NCI-H1105 (cell line): ENCODE data around the gene LRIG2.
"Not testable (repeated sequence)": the region's sequence is repeated elsewhere in the genome, so short reads cannot be mapped to it uniquely, and the experiment has no call there.

Experiments
- DNase-seq: peaks from one replicate; lab custom pipeline; 2025; lab: John Stamatoyannopoulos, UW

The LRIG2 gene

DNA sequence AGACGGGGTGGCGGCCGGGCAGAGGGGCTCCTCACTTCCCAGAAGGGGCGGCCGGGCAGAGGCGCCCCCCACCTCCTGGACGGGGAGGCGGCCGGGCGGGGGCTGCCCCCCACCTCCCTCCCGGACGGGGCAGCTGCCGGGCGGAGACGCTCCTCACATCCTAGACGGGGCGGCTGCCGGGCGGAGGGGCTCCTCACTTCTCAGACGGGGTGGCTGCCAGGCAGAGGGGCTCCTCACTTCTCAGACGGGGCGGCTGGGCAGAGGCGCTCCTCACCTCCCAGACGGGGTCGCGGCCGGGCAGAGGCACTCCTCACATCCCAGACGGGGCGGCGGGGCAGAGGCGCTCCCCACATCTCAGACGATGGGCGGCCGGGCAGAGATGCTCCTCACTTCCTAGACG, 9.5 kb upstream of the LRIG2 start:
- not testable (repeated sequence) for DNase-seq

DNA sequence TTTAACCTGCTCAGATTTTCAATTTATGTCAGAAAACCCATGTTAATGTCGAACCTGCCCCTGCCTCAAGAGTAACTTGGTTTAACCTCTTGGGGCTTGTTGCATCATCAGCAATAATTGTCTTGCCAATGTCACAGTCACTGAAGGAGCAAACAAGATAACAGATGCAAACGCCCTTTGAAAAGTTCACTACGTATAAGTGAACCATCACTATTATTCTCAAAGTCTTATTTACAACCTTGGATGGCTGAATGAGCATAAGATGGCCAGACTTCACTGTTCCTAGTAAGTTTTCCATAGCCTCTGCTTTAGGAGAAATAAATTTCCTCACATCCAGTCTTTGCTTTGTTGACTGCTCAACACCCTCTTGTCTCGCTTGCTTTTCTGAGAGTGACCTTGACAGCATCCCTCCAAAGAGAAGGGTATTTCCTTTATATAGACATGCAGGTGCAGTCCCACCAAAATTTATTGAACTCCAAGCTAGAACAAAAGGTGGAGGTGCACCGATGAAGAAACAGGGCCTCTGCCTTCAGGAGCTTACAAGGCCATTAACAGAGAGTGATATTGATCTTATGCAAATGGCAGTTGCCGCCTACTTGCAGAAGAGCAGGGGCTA, 749 bp upstream of the LRIG2 start:
- no peak for DNase-seq

DNA sequence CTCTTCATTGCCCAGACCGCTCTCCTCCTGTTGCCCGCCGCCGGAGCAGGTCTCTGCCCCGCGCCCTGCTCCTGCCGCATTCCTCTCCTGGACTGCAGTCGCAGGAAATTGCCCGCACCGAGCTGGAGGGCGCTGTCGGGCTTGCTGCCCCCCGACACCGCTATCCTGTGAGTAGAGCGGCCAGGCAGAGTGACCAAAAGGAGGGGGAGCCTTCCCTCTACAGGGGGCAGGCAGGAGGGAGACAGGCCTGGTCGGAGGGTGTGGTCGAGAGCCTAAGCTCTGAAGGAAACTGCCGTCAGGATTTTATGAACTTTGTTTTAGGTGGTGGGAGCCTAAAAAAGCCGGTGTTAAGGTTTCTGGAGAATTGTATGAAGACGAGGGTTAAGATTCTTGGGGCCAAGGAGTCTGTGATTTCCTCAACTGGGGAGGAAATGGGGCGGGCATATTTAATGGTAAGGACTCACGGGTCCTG, 517 bp downstream of the LRIG2 start:
- DNase-seq, result no peak

DNA sequence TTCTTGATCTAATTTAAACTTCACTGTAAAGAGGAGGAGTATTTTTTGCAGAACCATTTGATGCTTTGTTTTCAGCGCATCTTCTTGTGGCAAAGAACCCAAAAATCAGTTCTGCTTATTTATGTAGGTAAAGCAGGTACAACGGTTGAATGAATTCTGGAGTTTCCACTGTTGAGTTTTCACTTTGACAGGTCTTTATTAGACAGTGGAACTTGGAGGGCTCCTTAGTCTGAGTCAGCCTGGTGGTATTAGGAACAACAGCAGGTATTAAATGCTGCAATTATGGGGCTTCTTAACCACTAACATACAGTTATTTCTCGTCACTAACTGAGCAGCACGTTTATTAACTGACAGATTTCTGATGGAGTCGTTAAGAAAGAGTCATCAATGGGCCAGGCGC, 1.2 kb downstream of the LRIG2 start:
- no peak for DNase-seq

DNA sequence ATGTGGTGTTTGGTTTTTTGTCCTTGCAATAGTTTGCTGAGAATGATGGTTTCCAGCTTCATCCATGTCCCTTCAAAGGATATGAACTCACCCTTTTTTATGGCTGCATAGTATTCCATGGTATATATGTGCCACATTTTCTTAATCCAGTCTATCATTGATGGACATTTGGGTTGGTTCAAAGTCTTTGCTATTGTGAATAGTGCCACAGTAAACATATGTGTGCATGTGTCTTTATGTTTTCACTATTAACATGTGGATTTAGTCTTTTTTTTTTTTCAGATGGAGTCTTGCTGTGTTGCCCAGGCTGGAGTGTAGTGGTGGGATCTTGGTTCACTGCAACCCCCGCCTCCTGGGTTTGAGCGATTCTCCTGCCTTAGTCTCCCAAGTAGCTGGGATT, 5.0 kb downstream of the LRIG2 start:
- DNase-seq, result not testable (repeated sequence)

DNA sequence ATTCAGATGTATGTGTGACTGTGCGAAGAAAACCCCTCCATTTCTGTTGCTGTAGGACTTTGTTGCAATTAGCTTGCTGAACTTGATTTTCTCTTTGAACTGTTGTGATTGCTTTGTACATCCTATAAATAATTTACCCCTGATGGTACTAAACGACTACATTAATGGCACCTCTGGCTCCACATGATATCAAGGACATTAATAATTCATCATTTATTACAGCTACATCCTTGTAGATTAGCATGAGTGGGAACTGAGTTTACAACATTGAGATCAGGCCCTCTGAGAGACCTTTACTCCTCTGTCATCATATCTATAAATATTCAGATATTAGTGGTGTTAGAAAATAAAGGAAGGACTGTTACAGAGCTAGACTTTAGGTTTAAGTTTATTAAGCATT, 13.5 kb downstream of the LRIG2 start:
- no peak for DNase-seq

DNA sequence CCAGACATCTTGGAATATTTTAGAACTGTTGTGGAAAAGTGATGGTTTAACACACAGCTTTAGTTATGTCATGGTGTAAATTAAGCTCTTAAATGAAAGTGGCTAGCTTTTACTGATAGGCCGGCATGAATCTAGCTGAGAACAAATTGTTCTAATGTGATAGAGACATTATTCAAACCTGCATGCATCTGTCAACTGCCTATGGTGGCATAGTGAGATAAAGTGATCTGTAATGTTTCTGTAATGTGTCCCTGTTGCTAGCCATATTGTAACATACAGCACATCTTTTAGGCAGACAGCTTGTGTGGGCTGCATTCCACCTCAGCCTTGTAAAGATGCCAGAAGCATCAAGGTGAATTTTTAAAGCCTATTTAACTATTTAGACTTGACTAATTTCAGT, 16.0 kb downstream of the LRIG2 start:
- DNase-seq, result no peak

DNA sequence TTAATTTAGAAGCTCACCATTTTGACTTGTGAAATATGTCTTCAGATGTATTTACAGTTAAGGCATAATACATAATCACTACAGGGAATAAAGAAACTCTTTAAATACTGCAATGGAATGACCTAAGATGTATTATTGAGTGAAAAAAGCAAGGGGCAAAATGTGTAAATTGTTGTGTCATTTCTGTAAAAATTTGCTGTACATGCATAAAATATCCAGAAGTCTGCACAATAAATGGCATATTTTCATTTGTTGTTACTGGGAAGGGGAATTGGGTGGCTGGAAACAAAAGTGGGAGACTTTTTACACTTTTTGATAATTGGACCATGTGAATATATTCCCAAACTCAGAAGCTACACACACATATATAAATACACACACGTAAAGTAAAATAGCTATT, 17.1 kb downstream of the LRIG2 start:
- no peak for DNase-seq

DNA sequence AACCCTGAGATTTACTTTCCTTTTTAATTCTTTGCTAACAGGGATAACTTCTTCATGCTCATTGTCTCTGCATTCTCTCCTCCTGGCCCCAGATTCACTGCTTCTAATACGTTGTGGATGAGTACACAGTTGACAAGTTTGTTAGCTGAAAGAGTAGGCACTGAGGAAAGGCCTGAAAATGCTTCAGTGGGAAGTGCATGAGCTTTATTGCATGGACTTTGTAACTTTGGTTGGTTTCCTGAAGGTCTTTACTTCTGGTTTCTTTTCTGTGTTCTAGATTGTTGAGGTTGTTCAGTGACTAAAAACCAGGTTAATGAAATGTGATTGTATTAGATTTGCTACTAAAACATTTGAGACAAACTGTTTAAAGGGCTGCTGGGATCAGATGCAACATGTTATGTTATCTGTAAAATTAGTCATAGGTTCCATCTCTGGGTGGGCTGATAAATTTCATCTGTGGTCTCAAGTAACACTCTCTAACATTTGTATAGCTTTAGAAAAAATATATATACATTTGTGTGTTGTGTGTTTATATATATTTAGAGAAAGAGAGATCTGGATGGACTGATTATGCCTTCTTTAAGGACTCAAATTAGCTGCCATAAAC, 19.1 kb downstream of the LRIG2 start:
- no peak for DNase-seq

DNA sequence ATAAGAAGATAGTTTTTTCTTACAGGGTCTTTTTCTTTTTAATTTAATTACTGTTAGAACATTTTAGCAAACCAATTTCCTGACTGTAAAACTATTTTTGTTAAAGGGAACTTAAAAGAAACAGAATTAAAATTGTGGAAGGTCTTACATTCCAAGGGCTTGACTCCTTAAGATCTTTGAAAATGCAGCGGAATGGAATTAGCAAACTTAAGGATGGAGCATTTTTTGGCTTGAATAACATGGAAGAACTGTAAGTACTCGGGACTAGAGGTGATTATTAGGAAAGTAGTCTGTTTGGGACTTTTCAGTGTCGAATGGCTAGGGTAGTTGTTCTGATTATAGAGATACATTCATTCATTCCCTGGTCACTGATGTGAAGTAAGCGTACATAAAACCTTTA, 21.5 kb downstream of the LRIG2 start:
- DNase-seq, result no peak

DNA sequence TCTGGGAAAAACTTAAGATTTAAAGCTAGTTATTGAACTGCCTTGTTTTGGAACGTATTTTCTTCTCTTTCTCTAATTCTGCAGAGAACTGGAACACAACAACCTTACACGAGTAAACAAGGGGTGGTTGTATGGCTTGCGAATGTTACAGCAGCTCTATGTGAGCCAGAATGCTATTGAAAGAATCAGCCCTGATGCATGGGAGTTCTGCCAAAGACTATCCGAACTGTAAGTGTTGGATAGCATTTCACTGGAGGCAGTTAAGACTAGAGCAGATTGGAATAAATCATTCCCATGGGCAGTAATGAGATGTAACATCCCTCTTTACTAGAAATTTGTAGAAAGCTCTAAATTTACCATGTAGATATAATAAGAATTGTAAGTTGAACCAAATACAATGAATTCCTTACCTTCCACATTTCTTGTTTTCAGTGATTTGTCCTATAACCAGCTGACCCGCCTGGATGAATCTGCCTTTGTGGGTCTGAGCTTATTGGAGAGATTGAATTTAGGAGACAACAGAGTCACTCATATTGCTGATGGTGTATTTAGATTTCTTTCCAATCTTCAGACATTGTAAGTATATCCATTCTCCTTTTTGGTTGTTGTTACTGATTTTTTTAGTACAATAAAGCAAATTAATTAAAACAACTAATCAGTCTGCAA, 22.9 kb downstream of the LRIG2 start:
- DNase-seq, result no peak

DNA sequence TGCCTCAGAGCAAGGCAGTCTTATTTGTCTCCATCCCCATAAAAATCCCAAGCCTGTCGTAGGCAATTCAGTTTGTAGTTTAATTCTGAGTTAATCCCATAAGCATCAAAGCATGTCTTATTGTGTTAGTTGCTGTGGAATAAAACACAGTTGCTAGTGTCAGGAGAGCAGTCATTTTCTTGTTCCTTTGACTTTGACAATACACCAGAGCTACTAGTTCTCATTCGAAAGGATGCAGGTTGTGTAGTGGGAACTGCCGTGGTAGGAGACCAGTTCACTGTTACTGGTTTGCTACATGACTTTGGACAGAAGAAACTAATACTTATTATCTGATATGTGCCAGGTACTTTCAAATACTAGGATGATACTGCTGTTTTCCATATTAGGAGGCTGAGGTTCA, 23.5 kb downstream of the LRIG2 start:
- no peak for DNase-seq

DNA sequence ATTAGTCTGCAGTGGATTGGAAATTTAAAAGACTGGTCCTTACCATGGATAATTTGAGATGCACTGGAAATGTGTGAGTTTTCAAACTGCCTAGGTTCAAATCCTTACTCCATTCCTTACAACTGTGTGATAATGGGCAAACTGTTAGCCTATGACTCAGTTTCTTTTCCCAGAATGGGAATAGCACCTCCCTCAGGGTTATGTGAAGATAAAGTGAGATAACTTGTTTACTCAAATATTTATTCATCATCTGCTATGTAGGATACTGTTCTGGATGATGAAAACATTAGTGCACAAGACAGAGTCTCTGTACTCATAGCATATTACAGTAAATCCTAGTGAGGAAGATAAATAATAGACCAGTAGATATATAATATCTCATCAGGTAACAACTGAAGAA, 28.6 kb downstream of the LRIG2 start:
- DNase-seq, result no peak

DNA sequence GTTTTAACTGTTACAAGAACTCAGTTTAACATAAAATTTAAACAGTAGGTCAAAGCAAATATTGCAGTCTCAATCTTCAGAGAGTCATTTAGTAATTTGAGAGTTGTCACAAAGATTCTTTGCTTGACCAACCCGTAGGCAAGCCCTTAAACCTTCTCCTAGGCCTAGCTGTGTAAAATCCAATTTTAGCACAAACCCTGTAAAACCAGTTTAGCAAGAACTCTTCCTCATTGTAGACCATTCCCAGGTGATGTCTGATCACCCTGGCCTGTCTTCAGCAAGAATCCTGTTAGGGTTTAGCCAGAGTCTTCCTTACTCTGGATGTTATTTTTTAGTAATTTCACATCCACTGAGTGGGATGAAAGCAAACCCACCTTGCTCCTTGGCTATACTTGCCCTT, 30.1 kb downstream of the LRIG2 start:
- DNase-seq, result no peak

DNA sequence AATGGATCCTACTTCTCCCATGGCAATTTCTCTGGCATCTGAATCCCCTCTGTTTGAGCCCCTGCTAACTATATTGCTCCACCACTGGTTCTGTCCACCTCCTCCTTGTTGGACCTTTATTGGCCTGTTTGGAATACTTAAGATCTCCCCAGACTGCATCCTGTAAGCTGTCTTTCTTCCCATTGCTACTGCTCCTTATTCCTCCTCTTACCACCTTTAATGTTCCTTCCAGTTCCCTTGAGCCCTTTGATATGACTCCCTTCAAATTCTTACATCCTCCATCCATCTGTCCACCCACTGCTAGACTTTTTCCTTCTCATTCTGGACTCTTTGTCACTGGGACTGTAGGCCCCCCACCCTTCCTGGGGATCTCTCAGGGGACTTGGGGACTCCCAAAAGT, 31.0 kb downstream of the LRIG2 start:
- DNase-seq, result no peak

DNA sequence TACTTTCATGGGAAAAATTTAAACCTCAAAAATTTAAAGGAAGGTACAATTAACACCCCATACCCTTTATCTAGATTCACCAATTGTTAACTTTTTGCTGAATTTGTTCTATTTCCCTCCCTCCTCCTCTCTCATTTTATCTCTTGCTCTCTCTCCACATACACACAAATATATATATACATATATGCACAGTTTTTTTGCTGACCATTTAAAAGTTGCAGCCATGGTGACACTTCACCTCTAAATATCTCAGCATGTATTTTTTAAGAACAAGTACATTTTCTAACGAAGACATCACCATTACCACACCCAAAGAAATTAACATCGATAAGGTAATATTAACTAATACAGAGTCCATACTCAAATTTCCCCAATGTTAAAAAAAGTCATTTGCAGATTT, 33.9 kb downstream of the LRIG2 start:
- no peak for DNase-seq

DNA sequence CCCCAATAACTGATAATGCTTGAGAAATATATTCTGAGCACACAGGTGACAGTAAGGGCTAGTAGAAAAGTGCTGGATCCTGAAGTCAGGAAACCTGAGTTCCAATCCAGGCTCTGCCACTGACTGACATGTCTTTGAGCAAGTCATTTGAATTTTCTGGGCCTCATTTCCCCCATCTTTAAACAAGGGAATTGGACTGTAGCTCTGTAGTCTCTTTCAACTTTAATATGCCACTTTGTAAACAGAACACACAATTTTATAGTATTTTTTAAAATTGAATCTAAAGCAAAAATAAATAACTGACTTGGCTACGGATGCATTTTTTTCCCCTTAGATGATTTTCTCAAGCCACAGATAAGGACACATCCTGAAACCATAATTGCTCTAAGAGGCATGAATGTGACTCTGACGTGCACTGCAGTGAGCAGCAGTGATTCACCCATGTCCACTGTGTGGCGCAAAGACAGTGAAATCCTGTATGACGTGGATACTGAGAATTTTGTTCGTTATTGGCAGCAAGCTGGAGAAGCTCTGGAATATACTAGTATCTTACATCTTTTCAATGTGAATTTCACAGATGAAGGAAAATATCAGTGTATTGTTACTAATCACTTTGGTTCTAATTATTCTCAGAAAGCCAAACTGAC, 37.0 kb downstream of the LRIG2 start:
- DNase-seq, result no peak

DNA sequence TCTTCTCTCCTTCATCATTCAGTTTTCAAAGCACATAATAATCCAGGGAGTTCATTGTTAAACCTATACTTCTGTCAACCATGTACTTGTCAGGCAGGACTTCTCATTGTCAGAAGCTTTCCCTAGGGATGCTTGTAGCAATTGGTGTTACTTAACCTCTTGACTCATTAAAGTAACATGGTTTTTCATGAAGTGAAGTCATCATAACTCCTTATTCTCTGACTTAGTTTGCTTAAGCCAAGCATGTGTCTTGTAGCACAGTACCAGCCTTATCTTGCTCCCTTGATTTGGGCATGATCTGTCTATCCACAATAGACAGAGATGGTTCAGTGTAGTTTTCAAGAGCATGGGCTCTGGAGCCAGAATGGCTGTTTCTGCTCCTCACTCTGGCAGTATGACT, 45.3 kb downstream of the LRIG2 start:
- DNase-seq, result no peak

DNA sequence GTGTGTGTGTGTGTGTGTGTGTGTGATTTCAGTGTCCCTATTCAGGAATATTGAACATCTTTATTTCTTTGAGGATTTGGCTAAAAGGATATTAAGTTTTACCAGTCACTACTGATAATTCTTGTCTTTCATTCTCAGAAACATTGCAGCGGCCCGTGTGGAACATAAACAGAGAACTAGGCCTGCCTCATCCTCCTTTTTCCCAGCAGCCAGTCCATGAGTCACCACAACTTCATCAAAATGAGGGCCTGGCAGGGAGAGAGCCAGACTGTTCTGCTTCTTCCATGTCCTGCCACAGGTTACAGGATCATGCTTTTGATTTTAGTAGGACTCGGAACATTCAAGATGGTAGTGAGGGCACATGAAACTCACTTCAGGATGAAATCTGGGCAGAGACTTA, 50.7 kb downstream of the LRIG2 start:
- no peak for DNase-seq

DNA sequence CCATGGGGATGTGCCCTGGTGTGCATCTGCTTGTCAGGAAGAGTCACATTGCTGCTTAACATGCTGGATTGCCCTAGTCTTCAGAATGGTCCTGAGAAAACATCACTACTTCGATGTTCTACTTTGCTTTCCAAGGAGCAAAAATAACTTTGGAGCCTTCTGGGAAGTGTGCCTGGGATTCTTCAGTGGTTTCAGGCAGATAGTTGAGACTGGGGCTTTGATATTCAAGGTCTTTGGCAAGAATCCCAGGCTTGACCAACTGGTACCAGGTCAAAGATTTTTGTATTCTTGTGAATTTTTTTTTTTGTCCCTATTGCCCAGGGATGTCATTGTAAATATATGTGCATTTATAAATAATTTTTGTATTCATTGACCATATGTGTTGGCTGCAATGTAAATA, 51.4 kb downstream of the LRIG2 start:
- DNase-seq, result no peak

DNA sequence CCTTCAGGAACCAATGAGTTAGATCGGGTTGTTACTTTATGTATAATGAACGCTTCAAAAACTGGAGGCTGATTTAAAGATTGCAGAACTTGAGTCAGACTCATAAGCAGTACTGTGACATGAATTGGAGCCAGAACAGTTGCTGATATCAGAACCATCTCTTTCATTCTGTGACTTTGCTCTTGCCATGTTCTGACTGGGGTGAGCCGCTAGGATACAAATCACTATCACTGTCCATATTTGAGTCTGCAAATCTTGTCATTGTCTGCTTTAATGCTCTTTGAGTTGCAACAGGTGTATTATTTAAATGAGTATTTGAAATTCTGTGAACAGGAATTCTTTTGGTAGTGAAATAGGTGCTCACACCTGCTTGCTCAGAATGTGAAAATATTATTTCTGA, 52.5 kb downstream of the LRIG2 start:
- no peak for DNase-seq

DNA sequence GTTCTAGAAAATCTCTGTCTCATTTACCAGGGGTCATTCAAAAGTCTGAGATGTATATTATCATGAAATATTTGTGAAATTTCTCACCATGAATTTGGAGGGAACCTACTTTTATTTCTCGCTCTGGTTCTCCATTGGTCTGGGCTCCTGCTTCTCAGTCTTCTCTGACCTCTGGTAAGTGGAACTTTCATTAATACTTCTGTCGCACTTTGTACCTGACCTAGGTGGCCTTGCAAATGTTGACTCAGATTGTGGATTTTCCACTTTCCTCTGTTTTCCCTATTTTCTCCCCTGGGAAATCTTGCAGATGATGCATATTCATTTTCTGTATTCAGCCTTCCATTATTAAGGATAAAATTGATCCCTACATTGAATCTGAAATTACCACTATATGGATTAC, 53.2 kb downstream of the LRIG2 start:
- DNase-seq, result no peak

DNA sequence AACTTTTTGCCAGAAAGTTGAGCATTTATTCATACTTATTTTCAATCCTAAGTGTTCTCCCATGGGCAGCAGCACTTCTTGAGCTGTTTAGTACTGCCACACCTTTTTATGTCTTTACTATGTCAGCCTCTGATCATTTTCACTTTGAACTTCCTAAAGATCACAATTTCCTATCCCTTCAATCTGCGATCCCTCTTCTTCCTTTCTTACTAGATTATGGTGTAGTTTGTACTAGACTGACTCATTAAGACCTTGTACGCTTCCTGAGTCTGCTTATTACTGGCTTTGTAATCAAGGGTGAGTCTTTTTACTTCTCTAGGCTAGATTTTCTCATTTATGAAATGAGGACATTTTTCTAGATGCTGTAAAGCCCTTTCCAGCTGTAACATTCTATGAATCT, 55.1 kb downstream of the LRIG2 start:
- no peak for DNase-seq
